Measurements from ENCODE around the gene DEAF1.

The DEAF1 gene

GRCh38 chr11:614623-615503 is 80.2 kb downstream of the DEAF1 start:
- in situ Hi-C loops (cut with MboI; ENCODE audit: low sequenced_read_pairs), result no loop called here

DNA sequence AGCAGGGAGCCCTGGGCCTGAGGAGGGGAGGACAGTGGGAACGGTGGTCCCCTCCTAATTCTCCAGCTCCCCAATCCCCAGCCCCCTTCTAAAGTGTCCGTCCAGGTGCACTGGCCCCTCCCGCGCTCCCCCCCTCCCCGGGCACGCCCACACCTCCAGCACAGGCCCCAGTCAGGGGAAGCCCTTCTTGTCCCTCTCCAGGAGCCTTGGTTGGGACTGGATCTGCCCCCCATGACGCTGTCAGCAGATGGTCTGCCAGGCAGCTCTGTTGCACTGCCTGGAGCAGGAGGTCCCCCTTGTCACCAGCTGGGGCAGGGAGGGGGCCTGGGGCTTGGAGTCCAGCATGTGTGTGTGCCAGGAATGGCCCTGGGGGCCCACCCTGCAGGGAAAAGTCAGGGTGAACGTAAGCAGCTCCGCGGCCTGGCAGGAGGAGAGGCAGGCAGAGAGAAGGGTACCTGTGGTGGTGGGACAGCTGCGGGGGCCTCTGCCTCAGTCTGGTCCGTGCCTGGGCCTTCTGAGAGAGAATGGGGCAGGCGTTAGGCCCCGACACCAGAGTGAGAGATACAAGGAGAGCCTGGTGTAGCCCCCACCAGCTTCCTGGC is 80.9 kb downstream of the DEAF1 start:
- in situ Hi-C loops (cut with MboI; ENCODE audit: low sequenced_read_pairs), result no loop called here

DNA sequence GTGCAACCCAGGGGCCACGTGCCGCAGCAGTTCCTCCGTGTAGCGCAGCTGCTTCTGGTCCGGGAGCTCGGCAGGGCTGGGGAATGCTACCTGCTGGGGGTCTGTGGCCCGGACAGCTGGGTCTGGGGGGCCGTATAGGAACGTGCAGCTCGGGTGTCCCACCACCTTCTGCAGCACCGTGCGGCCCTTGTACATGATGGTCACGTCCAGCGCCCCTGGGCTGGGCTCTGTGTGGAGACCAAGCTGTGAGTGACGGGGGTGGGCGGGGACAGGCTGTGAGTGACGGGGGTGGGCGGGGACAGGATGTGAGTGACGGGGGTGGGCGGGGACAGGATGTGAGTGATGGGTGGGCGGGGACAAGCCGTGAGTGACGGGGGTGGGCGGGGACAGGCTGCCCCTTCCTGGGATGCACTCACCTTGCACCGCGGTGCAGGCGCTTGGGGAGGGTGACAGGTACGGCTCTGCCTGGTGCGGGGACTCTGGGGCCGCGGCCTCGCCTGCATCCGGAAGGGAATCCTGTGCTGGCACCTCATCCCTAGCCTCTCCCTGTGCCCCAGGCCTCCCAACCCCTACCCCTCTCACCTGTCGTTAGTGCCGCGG is 81.6 kb downstream of the DEAF1 start:
- in situ Hi-C loops (cut with MboI; ENCODE audit: low sequenced_read_pairs), result no loop called here

DNA sequence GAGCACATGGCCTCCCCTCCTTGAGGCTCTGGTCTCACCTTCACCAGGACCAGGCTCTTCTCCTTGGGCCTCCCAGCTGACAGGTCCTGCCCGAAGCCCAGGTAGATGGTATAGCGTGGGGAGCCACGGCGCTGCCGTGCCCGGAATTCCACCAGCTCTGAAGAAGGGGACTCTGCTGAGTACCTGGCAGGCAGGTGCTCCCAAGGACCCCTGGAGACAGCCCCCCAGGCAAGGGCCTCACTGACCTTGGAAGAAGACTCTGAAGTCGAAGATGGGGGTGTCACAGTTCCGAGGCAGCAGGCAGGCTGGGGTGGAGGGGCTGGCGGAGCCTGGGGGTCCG is 82.1 kb downstream of the DEAF1 start:
- in situ Hi-C loops (cut with MboI; ENCODE audit: low sequenced_read_pairs), result no loop called here

DNA sequence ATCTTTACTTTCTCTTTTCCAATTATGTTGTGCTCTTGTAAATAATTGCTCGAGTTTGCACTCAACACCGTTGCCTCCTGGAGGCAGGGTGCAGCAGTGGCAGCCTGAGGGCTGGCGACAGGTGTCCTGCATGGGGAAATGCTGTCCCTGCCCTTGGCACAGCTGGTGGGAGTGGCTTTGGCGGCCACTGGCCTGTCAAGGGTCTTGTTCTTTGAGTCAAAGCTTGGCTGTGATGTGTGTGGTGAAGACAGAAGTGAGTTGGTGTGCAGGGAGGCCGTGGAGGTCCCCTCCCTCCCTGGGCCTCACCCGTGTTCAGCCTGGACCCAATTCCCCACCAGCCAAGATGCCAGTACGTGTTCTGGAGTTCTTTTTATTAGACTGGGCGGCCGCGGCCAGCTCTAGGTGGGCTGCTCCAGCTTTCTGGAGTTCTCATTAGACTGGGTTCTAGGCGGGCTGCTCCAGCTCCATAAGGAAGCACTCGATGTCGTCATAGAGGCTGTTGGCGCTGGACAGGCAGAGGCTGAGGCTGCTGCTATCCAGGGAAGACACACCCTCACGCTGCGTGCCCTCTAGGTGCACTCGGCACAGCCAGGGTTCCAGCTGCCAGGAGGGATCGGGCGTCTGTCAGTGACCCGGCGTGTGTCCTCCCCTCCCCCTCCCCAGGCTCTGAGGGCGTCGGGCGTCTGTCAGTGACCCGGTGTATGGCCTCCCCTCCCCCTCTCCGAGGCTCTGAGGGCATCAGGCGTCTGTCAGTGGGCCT is 82.6 kb downstream of the DEAF1 start:
- in situ Hi-C loops (cut with MboI; ENCODE audit: low sequenced_read_pairs), result no loop called here

- in situ Hi-C loops (cut with MboI; ENCODE audit: low sequenced_read_pairs), result no loop called here
These were observed 83.7 kb downstream of the DEAF1 start for GRCh38 chr11:611001-611996.

- in situ Hi-C loops (cut with MboI; ENCODE audit: low sequenced_read_pairs), result no loop called here
These were observed 84.7 kb downstream of the DEAF1 start for GRCh38 chr11:610146-610801.

- in situ Hi-C loops (cut with MboI; ENCODE audit: low sequenced_read_pairs), result no loop called here
These were observed 85.6 kb downstream of the DEAF1 start for GRCh38 chr11:609341-609811.

- in situ Hi-C loops (cut with MboI; ENCODE audit: low sequenced_read_pairs), result no loop called here
These were observed 86.2 kb downstream of the DEAF1 start for GRCh38 chr11:608791-609251.

- in situ Hi-C loops (cut with MboI; ENCODE audit: low sequenced_read_pairs), result no loop called here
These were observed 86.9 kb downstream of the DEAF1 start for GRCh38 chr11:607971-608659.

DNA sequence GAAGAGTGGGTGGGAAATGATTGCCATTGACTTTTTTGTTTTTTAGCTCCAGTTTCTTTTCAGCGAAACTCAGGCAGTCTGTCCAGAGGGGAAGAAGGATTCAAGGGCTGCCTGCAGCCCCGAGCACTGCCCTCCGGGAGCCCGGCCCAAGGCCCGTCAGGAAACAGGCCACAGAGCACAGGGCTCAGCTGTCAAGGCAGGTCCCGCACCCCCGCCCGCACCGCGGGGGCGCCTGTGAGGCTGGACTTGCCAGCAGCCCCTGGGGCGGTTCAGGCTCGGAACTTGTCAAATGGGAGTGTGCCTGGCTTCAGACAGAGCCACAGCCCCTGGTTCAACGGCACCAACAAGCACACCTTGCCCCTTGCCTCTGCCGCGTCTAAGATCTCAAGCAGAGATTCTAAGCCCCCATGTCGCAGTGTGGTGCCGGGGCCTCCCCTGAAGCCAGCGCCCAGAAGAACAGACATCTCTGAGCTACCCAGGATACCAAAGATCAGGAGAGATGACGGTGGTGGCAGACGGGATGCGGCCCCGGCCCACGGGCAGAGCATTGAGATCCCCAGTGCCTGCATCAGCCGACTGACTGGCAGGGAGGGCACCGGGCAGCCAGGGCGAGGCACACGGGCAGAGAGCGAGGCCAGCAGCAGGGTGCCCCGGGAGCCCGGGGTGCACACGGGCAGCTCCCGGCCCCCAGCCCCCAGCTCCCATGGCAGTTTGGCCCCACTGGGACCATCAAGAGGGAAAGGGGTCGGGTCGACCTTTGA is 87.8 kb downstream of the DEAF1 start:
- in situ Hi-C loops (cut with MboI; ENCODE audit: low sequenced_read_pairs), result no loop called here

GRCh38 chr11:606245-606644 is 88.8 kb downstream of the DEAF1 start:
- in situ Hi-C loops (cut with MboI; ENCODE audit: low sequenced_read_pairs), result no loop called here

DNA sequence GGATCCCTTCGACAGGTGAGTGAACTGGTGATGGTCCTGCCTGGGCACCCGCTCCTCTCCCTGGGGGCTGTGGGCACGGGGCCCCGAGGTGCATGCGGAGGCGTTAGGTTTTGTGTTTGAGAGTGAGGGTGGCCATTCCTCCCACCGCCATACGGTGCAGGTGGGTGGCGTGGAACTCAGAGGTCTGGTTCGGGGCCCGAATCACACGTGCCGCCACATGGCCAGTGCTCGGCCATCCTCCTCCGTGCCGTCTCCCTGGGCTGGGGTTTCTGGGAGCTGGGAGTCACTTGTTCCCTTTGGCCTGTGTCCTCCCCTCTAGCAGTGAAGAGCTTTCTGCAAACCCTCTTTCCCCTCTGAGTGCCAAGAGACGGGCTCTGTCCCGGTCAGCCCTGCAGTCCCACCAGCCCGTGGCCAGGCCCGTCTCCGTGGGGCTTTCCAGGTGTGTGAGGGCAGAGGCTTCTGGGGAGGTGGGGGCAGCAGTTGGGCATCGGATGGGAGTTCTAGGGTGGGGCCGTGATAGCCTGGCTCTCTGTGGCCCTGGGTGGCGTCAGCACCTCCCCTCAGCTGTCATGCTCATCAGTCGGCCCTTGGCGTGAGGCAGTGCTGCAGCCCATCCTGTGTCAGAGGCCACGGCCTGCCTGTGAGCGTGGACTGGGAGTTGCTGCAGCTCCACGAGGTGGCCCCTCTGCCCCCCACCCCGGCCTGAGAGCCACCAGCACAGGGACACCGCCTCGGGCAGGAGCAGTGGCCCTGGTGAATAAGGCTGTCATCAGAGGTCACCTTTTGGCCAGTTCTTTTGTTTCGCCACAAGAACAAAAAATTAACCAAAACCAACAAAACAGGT is 89.5 kb downstream of the DEAF1 start:
- in situ Hi-C loops (cut with MboI; ENCODE audit: low sequenced_read_pairs), result no loop called here

DNA sequence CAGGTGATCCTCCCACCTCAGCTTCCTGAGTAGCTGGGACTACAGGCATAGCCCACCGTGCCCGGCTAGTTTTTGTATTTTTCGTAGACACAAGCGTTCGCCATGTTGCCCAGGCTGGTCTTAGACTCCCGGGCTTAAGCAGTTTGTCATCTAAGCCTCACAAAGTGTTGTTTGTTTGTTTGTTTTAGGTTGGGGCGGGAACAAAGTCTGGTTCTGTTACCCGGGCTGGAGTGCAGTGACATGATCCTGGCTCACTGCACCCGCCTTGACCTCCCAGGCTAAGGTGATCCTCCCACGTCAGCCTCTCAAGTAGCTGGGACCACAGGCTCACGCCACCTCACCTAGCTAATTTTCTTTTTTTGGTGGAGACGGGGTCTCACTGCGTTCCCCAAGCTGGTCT is 91.9 kb downstream of the DEAF1 start:
- in situ Hi-C loops (cut with MboI; ENCODE audit: low sequenced_read_pairs), result no loop called here

DNA sequence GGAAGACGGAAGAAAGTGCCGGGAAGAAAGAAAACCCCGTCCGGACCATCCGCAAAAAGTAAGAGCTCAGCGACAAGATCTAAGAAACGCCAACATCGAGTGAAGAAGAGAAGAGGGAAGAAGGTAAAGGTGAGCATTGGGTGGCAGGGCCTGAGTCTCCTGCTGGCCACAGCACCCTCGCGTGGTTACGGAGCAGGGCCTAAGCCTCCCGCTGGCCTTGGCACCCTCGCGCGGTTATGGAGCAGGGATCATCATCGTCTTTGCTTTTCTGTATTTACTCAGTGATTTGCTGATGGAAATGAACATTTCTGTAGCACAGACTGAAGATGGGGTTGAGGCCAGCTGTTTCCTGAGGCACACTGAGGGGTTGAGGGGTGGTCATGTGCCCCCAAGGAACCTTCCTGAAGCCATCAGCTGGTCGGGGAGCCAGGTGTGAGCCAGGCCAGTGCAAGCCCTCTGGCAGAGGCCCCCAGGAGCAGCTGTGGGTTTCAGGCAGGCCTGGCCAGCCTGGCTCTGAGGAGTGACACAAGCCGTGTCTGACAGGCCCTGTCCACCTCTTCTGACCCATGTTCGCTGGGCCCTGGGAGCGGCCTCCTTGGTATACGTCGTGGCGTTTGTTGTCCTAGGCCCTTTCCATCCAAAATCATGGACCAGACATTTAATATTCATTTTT is 93.3 kb downstream of the DEAF1 start:
- in situ Hi-C loops (cut with MboI; ENCODE audit: low sequenced_read_pairs), result no loop called here

DNA sequence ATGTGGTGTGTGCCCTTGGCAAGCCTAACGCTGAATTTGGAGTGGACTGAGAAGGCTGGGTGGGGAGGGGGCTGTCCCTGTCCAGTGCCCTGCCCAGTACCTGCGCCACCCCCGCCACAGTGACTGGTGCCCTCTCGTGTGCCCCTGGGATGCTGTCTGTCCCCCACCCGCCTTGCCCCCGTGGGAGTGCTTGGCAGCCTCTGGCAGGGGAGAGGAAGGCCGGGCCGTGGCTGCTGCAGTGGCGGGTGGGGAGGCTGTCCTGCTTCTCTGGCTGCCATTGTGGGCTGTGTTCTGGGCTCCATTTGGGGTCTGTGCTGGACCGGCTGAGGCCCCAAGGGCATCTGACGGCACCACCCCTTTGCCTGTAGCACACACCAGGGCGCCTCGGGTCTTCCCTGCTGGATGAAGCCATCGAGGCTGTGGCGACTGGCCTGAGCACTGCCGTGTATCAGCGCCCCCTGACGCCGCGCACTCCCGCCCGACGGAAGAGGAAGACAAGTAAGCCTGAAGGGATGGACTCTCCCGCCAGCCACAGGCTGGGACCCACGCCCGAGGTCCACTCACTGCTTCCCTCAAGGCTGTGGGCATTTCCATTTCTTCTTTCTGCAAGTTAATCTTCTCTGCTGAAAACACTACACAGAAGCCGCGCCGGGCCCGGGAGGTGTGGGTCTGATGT is 96.9 kb downstream of the DEAF1 start:
- in situ Hi-C loops (cut with MboI; ENCODE audit: low sequenced_read_pairs), result no loop called here
